H1 (cell line): Measurements from ENCODE around the gene PCDHA9. TPM values are rescaled to one million over a fixed set of nuclear protein-coding genes. Genes with fewer than 3 reads are reported as not detected.
A peak's percentile ranks its signal among the peaks of the same experiment; 100 is the strongest.
"Not testable (repeated sequence)": the region's sequence is repeated elsewhere in the genome, so short reads cannot be mapped to it uniquely, and the experiment has no call there.

Source experiments
- CTCF ChIA-PET: fragments of 300-600 bp; sonication (Branson Sonifier 250); formaldehyde crosslinking; loops from one replicate; lab custom pipeline; 2021; ENCODE audit not compliant: partially characterized antibody; lab: Charles Lee
- POLR2A ChIA-PET: fragments of 300-600 bp; sonication (Branson Sonifier 250); formaldehyde crosslinking; loops from one replicate; lab custom pipeline; 2021; ENCODE audit warnings: inconsistent platforms; ENCODE audit not compliant: partially characterized antibody; lab: Charles Lee
- DNase-seq, 2 experiments: peaks; one replicate each; pipeline versions ENCODE4 v3.0.0 to v3.0.0-alpha.2; 2010 to 2022; ENCODE audit warnings: low spot score in 2 of 2, low read depth in 1 of 2, mixed read lengths in 1 of 2
- FAIRE-seq: peaks from 2 replicates; lab custom pipeline; 2011; peaks lifted over from hg19 to GRCh38; lab: Jason Lieb, UNC
- H2AFZ ChIP-seq: 2 replicates; pipeline ENCODE4 v1.8.1; 2012; ENCODE audit warnings: low read length, inconsistent platforms
- H2AK5ac ChIP-seq: 2 replicates; pipeline ENCODE4 v1.6.1; 2013; ENCODE audit warnings: low read depth, low read length
- H2BK120ac ChIP-seq: replicated peaks from 2 replicates; pipeline ENCODE3; 2013; ENCODE audit warnings: low read depth, low read length, inconsistent platforms
- H2BK12ac ChIP-seq: 2 replicates; pipeline ENCODE4 v1.6.1; 2013; ENCODE audit warnings: low read depth, low read length
- H2BK15ac ChIP-seq: 2 replicates; pipeline ENCODE4 v1.6.1; 2013; ENCODE audit warnings: low read length
- H2BK20ac ChIP-seq: 2 replicates; pipeline ENCODE4 v1.6.1; 2013; ENCODE audit warnings: low read length
- H2BK5ac ChIP-seq: 2 replicates; pipeline ENCODE4 v1.6.1; 2013; ENCODE audit warnings: low read depth, low read length
- H3K14ac ChIP-seq: 2 replicates; pipeline ENCODE4 v1.6.1; 2013; ENCODE audit warnings: inconsistent platforms; ENCODE audit not compliant: insufficient read length
- H3K18ac ChIP-seq: 2 replicates; pipeline ENCODE4 v1.6.1; 2013; ENCODE audit warnings: low read length; ENCODE audit errors: extremely low read depth
- H3K23ac ChIP-seq: 2 replicates; pipeline ENCODE4 v1.6.1; 2013; ENCODE audit warnings: inconsistent platforms; ENCODE audit not compliant: insufficient read length
- H3K23me2 ChIP-seq: 2 replicates; pipeline ENCODE4 v1.6.1; 2013; ENCODE audit warnings: low read depth, low read length
- H3K27ac ChIP-seq: 2 replicates; pipeline ENCODE4 v1.6.1; 2011; ENCODE audit warnings: low read depth, low read length, inconsistent platforms
- H3K27me3 ChIP-seq, 4 experiments: replicated peaks in 1 of 4; 1 replicate in 1 of 4; 2 replicates in 3 of 4; pipeline versions ENCODE4 v1.6.1 to v1.8.1; 2011 to 2013; ENCODE audit warnings: low read length in 3 of 4, mild to moderate bottlenecking in 3 of 4, inconsistent platforms in 2 of 4, mixed read lengths in 2 of 4, moderate library complexity in 1 of 4; ENCODE audit not compliant: control insufficient read depth in 3 of 4, insufficient read depth in 3 of 4; ENCODE audit errors: extremely low read depth in 1 of 4
- H3K36me3 ChIP-seq, 4 experiments: 2 replicates each; pipeline versions ENCODE4 v1.6.1 to v1.8.1; 2011 to 2013; ENCODE audit warnings: mild to moderate bottlenecking in 4 of 4, low read length in 3 of 4, moderate library complexity in 2 of 4, control low read depth in 1 of 4, inconsistent platforms in 1 of 4; ENCODE audit not compliant: insufficient read depth in 4 of 4, control insufficient read depth in 2 of 4
- H3K4ac ChIP-seq: replicated peaks from 2 replicates; pipeline ENCODE3; 2013; ENCODE audit warnings: low read length, low read depth, mixed read lengths, inconsistent platforms; ENCODE audit not compliant: insufficient read length
- H3K4me1 ChIP-seq, 4 experiments: replicated peaks in 1 of 4; 1 replicate in 1 of 4; 2 replicates in 3 of 4; pipeline versions ENCODE4 v1.6.1 to v1.8.1; 2011 to 2013; ENCODE audit warnings: low read length in 3 of 4, inconsistent platforms in 2 of 4, mixed read lengths in 1 of 4; ENCODE audit not compliant: insufficient read depth in 4 of 4, control insufficient read depth in 3 of 4
- H3K4me2 ChIP-seq, 2 experiments: 2 replicates each; pipeline versions ENCODE4 v1.6.1 to v1.8.1; 2011 to 2013; ENCODE audit warnings: low read depth in 2 of 2, low read length in 2 of 2, control low read depth in 1 of 2, inconsistent platforms in 1 of 2, mild to moderate bottlenecking in 1 of 2; ENCODE audit not compliant: insufficient read depth in 1 of 2
- H3K4me3 ChIP-seq, 4 experiments: fragments of 200-600, 300-600 bp in 1 of 4; sonication (generic), shearing (Covaris generic), sonication (Bioruptor Twin) in 1 of 4; 2 replicates each; pipeline versions ENCODE4 v1.5.1 to v1.8.1; 2011 to 2016; ENCODE audit warnings: low read length in 4 of 4, low read depth in 3 of 4, control low read depth in 2 of 4, inconsistent platforms in 2 of 4, mild to moderate bottlenecking in 2 of 4, mixed read lengths in 1 of 4, moderate library complexity in 1 of 4; ENCODE audit not compliant: insufficient read depth in 2 of 4; ENCODE audit errors: extremely low read depth in 1 of 4
- H3K56ac ChIP-seq: replicated peaks from 2 replicates; pipeline ENCODE3; 2013; ENCODE audit warnings: low read depth, mild to moderate bottlenecking, mixed read lengths, low read length, inconsistent platforms; ENCODE audit not compliant: insufficient read length
- H3K79me1 ChIP-seq: 2 replicates; pipeline ENCODE4 v1.6.1; 2013; ENCODE audit warnings: low read depth, low read length, control low read depth
- H3K79me2 ChIP-seq, 2 experiments: 2 replicates each; pipeline versions ENCODE4 v1.6.1 to v1.8.1; 2012 to 2013; ENCODE audit warnings: low read length in 2 of 2, mild to moderate bottlenecking in 2 of 2, inconsistent platforms in 1 of 2; ENCODE audit not compliant: insufficient read depth in 2 of 2, control insufficient read depth in 1 of 2
- H3K9ac ChIP-seq, 4 experiments: replicated peaks in 1 of 4; 1 replicate in 1 of 4; 2 replicates in 3 of 4; pipeline versions ENCODE4 v1.6.1 to v1.8.1; 2011 to 2013; ENCODE audit warnings: low read depth in 3 of 4, low read length in 3 of 4, control low read depth in 2 of 4, mild to moderate bottlenecking in 2 of 4, moderate library complexity in 2 of 4, inconsistent platforms in 1 of 4; ENCODE audit errors: extremely low read depth in 1 of 4
- H3K9me3 ChIP-seq, 2 experiments: 2 replicates each; pipeline versions ENCODE4 v1.6.1 to v1.8.1; 2012 to 2013; ENCODE audit warnings: mild to moderate bottlenecking in 2 of 2, moderate library complexity in 2 of 2, control low read depth in 1 of 2, inconsistent platforms in 1 of 2, low read depth in 1 of 2, low read length in 1 of 2, mixed read lengths in 1 of 2; ENCODE audit not compliant: insufficient read depth in 2 of 2
- H4K20me1 ChIP-seq, 2 experiments: replicated peaks in 1 of 2; 2 replicates each; pipeline versions ENCODE3 to v1.8.1; 2011 to 2013; ENCODE audit warnings: inconsistent platforms in 2 of 2, low read length in 2 of 2, mild to moderate bottlenecking in 1 of 2; ENCODE audit not compliant: insufficient read depth in 2 of 2, control insufficient read depth in 1 of 2
- H4K5ac ChIP-seq: 2 replicates; pipeline ENCODE4 v1.6.1; 2013; ENCODE audit warnings: low read length, low read depth, mixed read lengths, inconsistent platforms; ENCODE audit not compliant: insufficient read length
- H4K8ac ChIP-seq: 2 replicates; pipeline ENCODE4 v1.8.0; 2013; ENCODE audit warnings: mild to moderate bottlenecking, moderate library complexity, low read length, inconsistent platforms; ENCODE audit not compliant: insufficient read depth; ENCODE audit errors: extremely low read depth
- H4K91ac ChIP-seq: replicated peaks from 2 replicates; pipeline ENCODE3; 2013; ENCODE audit warnings: low read length, mixed read lengths, inconsistent platforms; ENCODE audit not compliant: insufficient read length
- ASH2L ChIP-seq: fragments of 200-600, 300-600 bp; sonication (generic); IDR thresholded peaks from one replicate; pipeline ENCODE4 v1.7.1; 2017; ENCODE audit warnings: low read length
- ATF2 ChIP-seq: IDR thresholded peaks from 2 replicates; pipeline ENCODE4 v1.6.1; 2012; ENCODE audit warnings: low read length, inconsistent platforms
- CHD2 ChIP-seq: IDR thresholded peaks from 2 replicates; pipeline ENCODE4 v1.6.1; 2012; ENCODE audit warnings: low read length, improper control_type of control experiment
- HDAC2 ChIP-seq, 2 experiments: fragments of 300-600 bp in 1 of 2; sonication (generic) in 1 of 2; IDR thresholded peaks; 2 replicates each; pipeline ENCODE4 v1.6.1; 2011 to 2012; ENCODE audit warnings: low read depth in 2 of 2, low read length in 2 of 2, mild to moderate bottlenecking in 2 of 2, moderate library complexity in 2 of 2, borderline replicate concordance in 1 of 2, inconsistent platforms in 1 of 2
- KDM4A ChIP-seq: IDR thresholded peaks from one replicate; pipeline ENCODE4 v1.7.1; 2012; ENCODE audit warnings: low read depth, mild to moderate bottlenecking, moderate library complexity, low read length, inconsistent platforms; ENCODE audit not compliant: severe bottlenecking
- POLR2A ChIP-seq, 2 experiments: IDR thresholded peaks; 1 replicate in 1 of 2; 2 replicates in 1 of 2; pipeline ENCODE4 v1.6.1; 2011; ENCODE audit warnings: low read depth in 2 of 2, low read length in 2 of 2, mild to moderate bottlenecking in 2 of 2; ENCODE audit errors: control extremely low read depth in 1 of 2
- TEAD4 ChIP-seq: IDR thresholded peaks from 2 replicates; pipeline ENCODE4 v1.6.1; 2012; ENCODE audit warnings: low read depth, low read length, inconsistent platforms, mixed read lengths
- WGBS, 2 experiments: shearing (Covaris generic) in 1 of 2; methylation state at CpG; one replicate each; pipeline versions ENCODE4 v1.1.6 to v1.1.7; 2013 to 2015; ENCODE audit warnings: low lambda C conversion rate in 2 of 2, mixed read lengths in 2 of 2, inconsistent platforms in 1 of 2, low coverage in 1 of 2, missing lambda C conversion rate in 1 of 2; ENCODE audit not compliant: insufficient replicate concordance in 2 of 2, insufficient coverage in 1 of 2, insufficient read length in 1 of 2; ENCODE audit errors: extremely low coverage in 1 of 2, missing lambda C conversion rate in 1 of 2; 5-methylcytosine and 5-hydroxymethylcytosine counted together
- polyA plus RNA-seq, 7 experiments: library from polyadenylated mRNA; depleted of rRNA in 3 of 7; stranded (reverse) in 5 of 7; unstranded in 2 of 7; fragments of >200 nt in 5 of 7; fragments of 200-250 nt in 2 of 7; gene quantifications; 1 replicate in 5 of 7; 2 replicates in 1 of 7; 4 replicates in 1 of 7; pipeline versions ENCODE4 v1.2.1 to v1.2.3, GENCODE V29; 2011 to 2013; ENCODE audit warnings: missing spikeins in 2 of 7, mixed read lengths in 2 of 7
- total RNA-seq: library from RNA; stranded (reverse); fragmentation: NEBNext Ultra II Directional; extraction: Animal tissue kit (Norgen Biotek cat#: 25700); gene quantifications from 2 replicates; pipeline ENCODE4 v1.2.1, GENCODE V29; 2021

PCDHA9 gene
- total and polyA plus RNA-seq, 2 of the 8 experiments (the other 6 are each of a cell fraction or from before 2014, with no cell fraction given): 0.12 to 0.28 TPM

GRCh38 chr5:140806834-140807775 is 41.1 kb upstream of the PCDHA9 start, which contains the start of gene PCDHA4 (continued):
- 0 out of 2 replicates have a peak, but pooled peaks have one; percentile 31 for TF ChIP-seq ATF2
- TF ChIP-seq KDM4A: peak; percentile 75
- no peak; the same call in 1 of the 2 replicates for TF ChIP-seq CHD2
- TF ChIP-seq POLR2A (IDR thresholded peaks at IDR 0.05; ENCODE audit: control extremely low read depth in 1 of 2, low read depth in 2 of 2, low read length in 2 of 2): peak in 1 of 2 experiments; percentile 59; a peak in 2 of 3 replicates
- TF ChIP-seq ASH2L: peak; percentile 40
- 0 out of 2 replicates have a peak, but pooled peaks have one; percentile 32 for TF ChIP-seq TEAD4
- no peak for TF ChIP-seq HDAC2 (IDR thresholded peaks at IDR 0.05; ENCODE audit: borderline replicate concordance in 1 of 2, low read depth in 2 of 2, low read length in 2 of 2)

GRCh38 chr5:140808241-140808888 is 39.8 kb upstream of the PCDHA9 start:
- not testable (repeated sequence) for DNase-seq, H4K20me1 ChIP-seq, H2BK120ac ChIP-seq, H3K4ac ChIP-seq, H3K4me3 ChIP-seq, H3K14ac ChIP-seq, H3K79me2 ChIP-seq, H4K91ac ChIP-seq, H4K8ac ChIP-seq, H2AFZ ChIP-seq, H2BK20ac ChIP-seq, H3K79me1 ChIP-seq, H3K36me3 ChIP-seq, H3K23me2 ChIP-seq, FAIRE-seq, H3K9ac ChIP-seq, H4K5ac ChIP-seq, H3K27ac ChIP-seq, H3K56ac ChIP-seq, H3K9me3 ChIP-seq, H3K4me1 ChIP-seq, H2AK5ac ChIP-seq, H2BK15ac ChIP-seq, H2BK5ac ChIP-seq, H3K27me3 ChIP-seq, H3K18ac ChIP-seq, H3K23ac ChIP-seq
- ChIA-PET CTCF (interaction anchor here (0.6 to 5.5 kb wide), 42 partner anchors 8 to 374 kb away, joined by 3 to 59 read pairs (median 6); partner anchors contain the start of genes PCDHA1, PCDHA10, PCDHA11 and PCDHA12), POLR2A (interaction anchor here (0.6 to 2.1 kb wide), 6 partner anchors 8 to 232 kb away, joined by 3 to 8 read pairs (median 4); partner anchors contain the start of genes PCDHA1 and PCDHA2)
- WGBS, 2 experiments: 98% methylated on average over 56 of the region's 62 CpGs; no CpG with 5 or more reads in 1 of the 2 experiments
- Histone ChIP-seq H3K4me2 (peak overlapping the region in 1 of 2 experiments; percentile 59; a peak in 1 of 4 replicates), H2BK12ac (peak overlapping the region; percentile 46; the same call in 1 of the 2 replicates)
